Natural killer cell (primary cell): Measurements from ENCODE around the gene SERHL2. TPM values are rescaled to one million over a fixed set of nuclear protein-coding genes. Genes with fewer than 3 reads are reported as not detected.

ENCODE experiments used
- ATAC-seq, 3 donors: fragments of 150-1000 bp in 2 of 3; fragments of 200-7000 bp in 1 of 3; cut with Tn5 transposase; 1 replicate in 1 of 3; 2 replicates in 2 of 3; pipeline ENCODE4 v1.10.0; 2021; ENCODE audit warnings: mild to moderate bottlenecking in 2 of 3, moderate library complexity in 2 of 3
- DNase-seq, 2 donors: peaks; one replicate each; pipeline versions ENCODE4 v3.0.0 to v3.0.0-alpha.2; 2013 to 2021; ENCODE audit warnings: mixed read lengths in 1 of 2
- H3K27ac ChIP-seq: one replicate; pipeline ENCODE4 v1.5.1; 2013; ENCODE audit warnings: mild to moderate bottlenecking, low read length
- H3K27me3 ChIP-seq: one replicate; pipeline ENCODE4 v1.6.1; 2013; ENCODE audit warnings: low read length; ENCODE audit not compliant: control insufficient read depth, insufficient read depth
- H3K36me3 ChIP-seq: one replicate; pipeline ENCODE4 v1.6.1; 2013; ENCODE audit warnings: low read length; ENCODE audit not compliant: control insufficient read depth, insufficient read depth
- H3K4me1 ChIP-seq: one replicate; pipeline ENCODE4 v1.6.1; 2013; ENCODE audit warnings: low read length; ENCODE audit not compliant: control insufficient read depth, insufficient read depth
- H3K4me3 ChIP-seq: one replicate; pipeline ENCODE4 v1.5.1; 2013; ENCODE audit warnings: low read length
- H3K9me3 ChIP-seq: one replicate; pipeline ENCODE4 v1.6.1; 2013; ENCODE audit warnings: low read length; ENCODE audit not compliant: control insufficient read depth, insufficient read depth
- H3K27ac Mint-ChIP-seq, 2 donors: one replicate each; pipeline ENCODE4 v1.8.0; 2022; ENCODE audit warnings: mild to moderate bottlenecking in 2 of 2, mixed read lengths in 2 of 2, moderate library complexity in 1 of 2
- H3K27me3 Mint-ChIP-seq, 2 donors: one replicate each; pipeline ENCODE4 v1.8.0; 2022; ENCODE audit warnings: low read depth in 2 of 2, mixed read lengths in 2 of 2
- H3K36me3 Mint-ChIP-seq: one replicate; pipeline ENCODE4 v1.8.0; 2022; ENCODE audit warnings: mixed read lengths
- H3K4me1 Mint-ChIP-seq, 2 donors: one replicate each; pipeline ENCODE4 v1.8.0; 2022; ENCODE audit warnings: mixed read lengths in 2 of 2
- H3K4me3 Mint-ChIP-seq: one replicate; pipeline ENCODE4 v1.8.0; 2022; ENCODE audit warnings: mild to moderate bottlenecking, moderate library complexity, mixed read lengths
- H3K9me3 Mint-ChIP-seq, 2 donors: one replicate each; pipeline ENCODE4 v1.8.0; 2022; ENCODE audit warnings: mixed read lengths in 2 of 2
- CTCF ChIP-seq: fragments of 200-600 bp; IDR thresholded peaks from one replicate; pipeline ENCODE4 v1.8.0; 2022; ENCODE audit warnings: antibody characterized with exemption
- WGBS: methylation state at CpG from one replicate; pipeline ENCODE4 v1.1.7; 2013; ENCODE audit warnings: missing lambda C conversion rate; ENCODE audit not compliant: insufficient coverage; 5-methylcytosine and 5-hydroxymethylcytosine counted together
- intact Hi-C: fragments of 100-400 bp; cut with micrococcal nuclease; formaldehyde crosslinking; loops from one replicate; pipeline ENCODE4 v1.14.2; 2022
- total RNA-seq, 4 donors: library from RNA; stranded (reverse); fragments of 120-200 nt in 1 of 4; gene quantifications; one replicate each; pipeline versions ENCODE4 v1.2.3 to v1.2.4, GENCODE V29; 2013 to 2022

The SERHL2 gene
- total RNA-seq, 3 donors from 2014 or later (not counting 1 experiment from before 2014, with no cell fraction given): 0.23 to 0.48 TPM; not detected in 1

- Mint-ChIP-seq H3K36me3 (no peaks in the 10 kb centered on the region), H3K4me3 (no peak overlapping the region), H3K9me3 (no peaks in the 10 kb centered on the region), H3K27me3 (no peaks in the 10 kb centered on the region), H3K4me1 (no peaks in the 10 kb centered on the region), H3K27ac (no peak overlapping the region)
- peaks cover 71% of the 10 kb centered on the region for H3K36me3 ChIP-seq
- ATAC-seq (no peak), DNase-seq (no peak)
- H3K27ac ChIP-seq: no peak overlapping the region
- no peak for TF ChIP-seq CTCF
- H3K4me3 ChIP-seq: no peak overlapping the region
- H3K9me3 ChIP-seq: no peaks in the 10 kb centered on the region
- intact Hi-C loops: no loop called here
- H3K4me1 ChIP-seq: no peaks in the 10 kb centered on the region
- 100% methylated on average over 3 of the region's 5 CpGs for WGBS
- no peaks in the 10 kb centered on the region for H3K27me3 ChIP-seq
Measured at GRCh38 chr22:42596336-42596735, 42.6 kb downstream of the SERHL2 start.

GRCh38 chr22:42596863-42597530, 43.2 kb downstream of the SERHL2 start:
- Mint-ChIP-seq H3K27ac (no peak overlapping the region), H3K4me1 (peaks cover 3 to 4% of the 10 kb centered on the region in 2 donors), H3K36me3 (no peaks in the 10 kb centered on the region), H3K27me3 (no peaks in the 10 kb centered on the region), H3K9me3 (no peaks in the 10 kb centered on the region), H3K4me3 (no peak overlapping the region)
- Histone ChIP-seq H3K4me1 (no peaks in the 10 kb centered on the region), H3K36me3 (peaks cover 73% of the 10 kb centered on the region), H3K9me3 (no peaks in the 10 kb centered on the region), H3K27ac (no peak overlapping the region), H3K27me3 (no peaks in the 10 kb centered on the region), H3K4me3 (no peak overlapping the region)
- intact Hi-C loops: no loop called here
- TF ChIP-seq CTCF: no peak
- 98% methylated on average over 11 of the region's 11 CpGs for WGBS
- no peak for DNase-seq
- no peak for ATAC-seq

- no peak for TF ChIP-seq CTCF
- H3K27ac Mint-ChIP-seq: no peak overlapping the region
- no peak overlapping the region for H3K27ac ChIP-seq
- H3K36me3 ChIP-seq: peaks cover 52% of the 10 kb centered on the region
- no peaks in the 10 kb centered on the region for H3K4me1 ChIP-seq
- H3K4me3 ChIP-seq: no peak overlapping the region
- 98% methylated on average over 5 of the region's 6 CpGs for WGBS
- ATAC-seq (no peak), DNase-seq (no peak)
- H3K4me3 Mint-ChIP-seq: no peak overlapping the region
- no peaks in the 10 kb centered on the region for H3K36me3 Mint-ChIP-seq
- intact Hi-C loops: no loop called here
- H3K9me3 Mint-ChIP-seq: no peaks in the 10 kb centered on the region
- H3K27me3 Mint-ChIP-seq: no peaks in the 10 kb centered on the region
- H3K9me3 ChIP-seq: no peaks in the 10 kb centered on the region
- H3K4me1 Mint-ChIP-seq: peaks cover 19 to 30% of the 10 kb centered on the region in 2 donors
- no peaks in the 10 kb centered on the region for H3K27me3 ChIP-seq
Measured at GRCh38 chr22:42601879-42602465, 48.2 kb downstream of the SERHL2 start.
